Measurements from ENCODE around the gene IFNL4. TPM values are rescaled to one million over a fixed set of nuclear protein-coding genes. Genes with fewer than 3 reads are reported as not detected.

The IFNL4 gene
- total RNA-seq, 4 donors from 2014 or later, result not detected

GRCh38 chr19:39240421-39240820, 8.2 kb downstream of the IFNL4 start:
- H3K9me3 ChIP-seq, result no peaks in the 10 kb centered on the region

GRCh38 chr19:39238944-39239343, 9.7 kb downstream of the IFNL4 start:
- H3K4me1 ChIP-seq, result no peaks in the 10 kb centered on the region
- TF ChIP-seq EP300 (IDR thresholded peaks at IDR 0.05), result no peak
- TF ChIP-seq POLR2A (IDR thresholded peaks at IDR 0.05), result no peak
- H3K9me3 ChIP-seq, result no peaks in the 10 kb centered on the region
- peaks cover 62% of the 10 kb centered on the region for H3K27me3 ChIP-seq
- H3K4me3 ChIP-seq, result no peak overlapping the region
- ATAC-seq, result no peak
- H3K27ac ChIP-seq, result no peak overlapping the region
- 59 to 72% methylated on average over 3 to 6 of the region's 6 CpGs for whole genome bisulfite sequencing, 2 donors (ENCODE audit: low coverage in 1 of 2)
- no peaks in the 10 kb centered on the region for H3K36me3 ChIP-seq

More at GRCh38 chr19:39240421-39240820, 8.2 kb downstream of the IFNL4 start:
- no peak for TF ChIP-seq CTCF (IDR thresholded peaks at IDR 0.05)
- no peak for TF ChIP-seq EP300 (IDR thresholded peaks at IDR 0.05)
- no peak for TF ChIP-seq POLR2AphosphoS5 (IDR thresholded peaks at IDR 0.05)
- no peak for TF ChIP-seq POLR2A (IDR thresholded peaks at IDR 0.05)
- Histone ChIP-seq H3K27ac (no peak overlapping the region), H3K36me3 (no peaks in the 10 kb centered on the region), H3K27me3 (peaks cover 64% of the 10 kb centered on the region), H3K4me3 (no peak overlapping the region), H3K4me1 (no peaks in the 10 kb centered on the region)
- ATAC-seq, result no peak
- 89 to 97% methylated on average over 6 to 7 of the region's 7 CpGs for whole genome bisulfite sequencing, 2 donors (ENCODE audit: low coverage in 1 of 2)

DNA sequence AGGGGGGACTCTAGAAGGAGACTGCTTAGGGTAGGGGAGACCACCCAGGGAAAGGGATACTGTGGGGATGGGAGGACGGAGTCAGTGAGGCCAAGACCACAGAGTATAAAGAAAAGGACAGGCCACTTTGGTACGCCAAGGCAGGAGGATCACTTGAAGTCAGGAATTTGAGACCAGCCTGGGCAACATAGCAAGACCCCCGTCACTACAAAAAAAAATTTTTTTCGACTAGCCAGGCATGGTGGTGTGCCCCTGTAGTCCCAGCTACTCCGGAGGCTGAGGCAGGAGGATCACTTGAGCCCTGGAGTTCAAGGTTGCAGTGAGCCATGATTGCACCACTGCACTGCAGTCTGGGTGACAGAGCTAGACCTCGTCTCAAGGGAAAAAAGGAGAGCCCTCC, 10.4 kb downstream of the IFNL4 start:
- Histone ChIP-seq H3K27me3 (peaks cover 62% of the 10 kb centered on the region), H3K4me1 (no peaks in the 10 kb centered on the region), H3K36me3 (no peaks in the 10 kb centered on the region)

GRCh38 chr19:39237200-39238184, 11.2 kb downstream of the IFNL4 start:
- Histone ChIP-seq H3K27ac (no peak overlapping the region), H3K36me3 (no peaks in the 10 kb centered on the region), H3K4me3 (no peak overlapping the region), H3K27me3 (peaks cover 65% of the 10 kb centered on the region), H3K4me1 (no peaks in the 10 kb centered on the region), H3K9me3 (no peaks in the 10 kb centered on the region)
- 43 to 59% methylated on average over 6 to 9 of the region's 22 CpGs for WGBS, 2 donors (ENCODE audit: low coverage in 1 of 2)
- ATAC-seq, result no peak
- no peak for TF ChIP-seq CTCF (IDR thresholded peaks at IDR 0.05)
- TF ChIP-seq POLR2A (IDR thresholded peaks at IDR 0.05), result no peak
- no peak for TF ChIP-seq EP300 (IDR thresholded peaks at IDR 0.05)
- TF ChIP-seq POLR2AphosphoS5 (IDR thresholded peaks at IDR 0.05), result no peak

More for the DNA sequence above, 10.4 kb downstream of the IFNL4 start:
- ATAC-seq, result no peak
- no peak overlapping the region for H3K4me3 ChIP-seq
- no peak overlapping the region for H3K27ac ChIP-seq
- TF ChIP-seq EP300 (IDR thresholded peaks at IDR 0.05) (no peak), POLR2AphosphoS5 (IDR thresholded peaks at IDR 0.05) (no peak), POLR2A (IDR thresholded peaks at IDR 0.05) (no peak), CTCF (IDR thresholded peaks at IDR 0.05) (no peak)
- WGBS, 2 donors (ENCODE audit: low coverage in 1 of 2), result 77 to 83% methylated on average over 1 to 6 of the region's 6 CpGs
- H3K9me3 ChIP-seq, result no peaks in the 10 kb centered on the region

GRCh38 chr19:39236527-39236926, 12.1 kb downstream of the IFNL4 start:
- Histone ChIP-seq H3K27me3 (peaks cover 72% of the 10 kb centered on the region), H3K36me3 (no peaks in the 10 kb centered on the region), H3K4me3 (no peak overlapping the region), H3K4me1 (no peaks in the 10 kb centered on the region), H3K27ac (no peak overlapping the region), H3K9me3 (no peaks in the 10 kb centered on the region)
- no peak for TF ChIP-seq POLR2AphosphoS5 (IDR thresholded peaks at IDR 0.05)
- TF ChIP-seq POLR2A (IDR thresholded peaks at IDR 0.05), result no peak
- no peak for TF ChIP-seq EP300 (IDR thresholded peaks at IDR 0.05)
- TF ChIP-seq CTCF (IDR thresholded peaks at IDR 0.05), result no peak
- WGBS, 2 donors (ENCODE audit: low coverage in 1 of 2), result 0 to 61% methylated on average over 1 to 8 of the region's 12 CpGs
- no peak for ATAC-seq
